ENCODE data around the gene NLRC5.
"Not testable (repeated sequence)": the region's sequence is repeated elsewhere in the genome, so short reads cannot be mapped to it uniquely, and the experiment has no call there.

The NLRC5 gene

GRCh38 chr16:56965149-56966092 lies 23.9 kb upstream of the NLRC5 start:
- ATAC-seq (replicated peaks; ENCODE audit: extremely low read depth, poor library complexity, severe bottlenecking) = no peak
- H3K9me3 Mint-ChIP-seq = no peaks in the 10 kb centered on the region
- peaks cover 4% of the 10 kb centered on the region for H3K36me3 Mint-ChIP-seq (ENCODE audit: insufficient read depth)
- H3K4me3 Mint-ChIP-seq = no peak overlapping the region
- H3K27ac Mint-ChIP-seq (ENCODE audit: low read depth) = peak overlapping the region; percentile 68
- DNase-seq (ENCODE audit: low spot score in 2 of 2) = no peak
- H3K4me1 Mint-ChIP-seq = peaks cover 23% of the 10 kb centered on the region
- no peaks in the 10 kb centered on the region for H3K27me3 Mint-ChIP-seq

DNA sequence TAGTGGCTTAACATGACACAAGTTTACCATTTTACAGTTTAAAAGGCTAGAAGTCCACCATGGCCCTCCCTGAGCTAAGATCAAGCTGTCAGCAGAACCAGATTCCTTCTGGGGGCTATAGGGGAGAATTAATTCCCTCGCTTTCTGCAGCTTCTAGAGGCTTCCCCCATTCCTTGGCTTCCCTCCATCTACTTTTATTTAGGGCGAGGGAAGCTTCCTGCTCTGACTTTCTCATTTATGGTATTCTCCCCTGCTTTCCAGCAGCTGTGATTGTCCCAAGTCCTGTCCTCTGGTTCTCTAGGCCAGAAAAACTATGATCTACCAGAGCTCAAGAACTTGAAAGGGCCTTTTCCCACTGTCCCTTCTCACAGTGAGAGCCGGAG lies 23.3 kb upstream of the NLRC5 start:
- Mint-ChIP-seq H3K9me3 (no peaks in the 10 kb centered on the region), H3K36me3 (ENCODE audit: insufficient read depth) (peaks cover 4% of the 10 kb centered on the region), H3K27ac (ENCODE audit: low read depth) (peak overlapping the region; percentile 11), H3K4me1 (peaks cover 26% of the 10 kb centered on the region), H3K4me3 (no peak overlapping the region), H3K27me3 (no peaks in the 10 kb centered on the region)
- DNase-seq (ENCODE audit: low spot score in 2 of 2) (no peak), ATAC-seq (replicated peaks; ENCODE audit: extremely low read depth, poor library complexity, severe bottlenecking) (no peak)

DNA sequence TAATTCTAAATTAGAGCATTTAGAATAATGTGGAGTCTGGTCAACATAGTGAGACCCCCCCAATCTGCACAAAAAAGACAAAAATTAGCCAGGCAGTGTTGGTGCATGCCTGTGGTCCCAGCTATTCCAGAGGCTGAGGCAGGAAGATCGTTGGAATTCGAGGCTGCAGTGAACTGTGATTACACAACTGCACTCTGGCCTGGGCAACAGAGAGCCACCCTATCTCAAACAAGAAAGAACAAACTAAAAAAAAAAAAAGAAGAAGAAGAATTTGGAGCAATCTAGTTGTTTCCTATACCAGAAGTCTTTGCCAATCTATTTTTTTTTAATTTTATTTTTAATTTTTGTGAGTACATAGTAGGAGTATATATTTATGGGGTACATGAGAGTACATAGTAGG lies 21.6 kb upstream of the NLRC5 start:
- H3K36me3 Mint-ChIP-seq (ENCODE audit: insufficient read depth) = peaks cover 4% of the 10 kb centered on the region
- ATAC-seq (replicated peaks; ENCODE audit: extremely low read depth, poor library complexity, severe bottlenecking) = no peak
- peaks cover 30% of the 10 kb centered on the region for H3K4me1 Mint-ChIP-seq
- H3K27me3 Mint-ChIP-seq = no peaks in the 10 kb centered on the region
- no peak overlapping the region for H3K27ac Mint-ChIP-seq (ENCODE audit: low read depth)
- no peaks in the 10 kb centered on the region for H3K9me3 Mint-ChIP-seq
- no peak overlapping the region for H3K4me3 Mint-ChIP-seq
- no peak for DNase-seq (ENCODE audit: low spot score in 2 of 2)

DNA sequence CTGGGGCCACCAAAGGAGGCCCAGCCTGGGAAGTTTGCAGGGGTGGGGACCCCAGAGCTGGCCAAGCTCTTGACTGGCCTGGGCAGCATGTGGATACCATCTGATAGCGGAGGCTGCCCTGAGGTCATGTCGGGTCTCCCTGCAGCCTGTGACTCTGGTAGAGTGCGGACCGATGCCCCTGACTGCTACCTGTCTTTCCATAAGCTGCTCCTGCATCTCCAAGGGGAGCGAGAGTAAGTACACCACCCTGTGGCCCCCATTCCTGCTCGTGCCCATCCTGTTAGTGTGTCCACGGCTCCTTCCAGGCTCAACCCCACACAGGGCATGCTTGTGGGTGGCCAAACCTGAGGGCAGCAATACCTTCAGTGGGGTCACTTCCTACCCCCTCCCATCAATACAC lies 19.6 kb upstream of the NLRC5 start:
- DNase-seq (ENCODE audit: low spot score in 2 of 2) (no peak), ATAC-seq (replicated peaks; ENCODE audit: extremely low read depth, poor library complexity, severe bottlenecking) (no peak)
- no peaks in the 10 kb centered on the region for H3K27me3 Mint-ChIP-seq
- H3K9me3 Mint-ChIP-seq = no peaks in the 10 kb centered on the region
- no peak overlapping the region for H3K4me3 Mint-ChIP-seq
- H3K36me3 Mint-ChIP-seq (ENCODE audit: insufficient read depth) = peaks cover 2% of the 10 kb centered on the region
- no peak overlapping the region for H3K27ac Mint-ChIP-seq (ENCODE audit: low read depth)
- peaks cover 37% of the 10 kb centered on the region for H3K4me1 Mint-ChIP-seq

GRCh38 chr16:56970934-56971767 lies 18.2 kb upstream of the NLRC5 start:
- Mint-ChIP-seq H3K4me1 (peaks cover 36% of the 10 kb centered on the region), H3K9me3 (no peaks in the 10 kb centered on the region), H3K27me3 (no peaks in the 10 kb centered on the region), H3K36me3 (ENCODE audit: insufficient read depth) (no peaks in the 10 kb centered on the region), H3K27ac (ENCODE audit: low read depth) (no peak overlapping the region), H3K4me3 (no peak overlapping the region)
- ATAC-seq (replicated peaks; ENCODE audit: extremely low read depth, poor library complexity, severe bottlenecking) (no peak), DNase-seq (ENCODE audit: low spot score in 2 of 2) (no peak)

- no peaks in the 10 kb centered on the region for H3K36me3 Mint-ChIP-seq (ENCODE audit: insufficient read depth)
- H3K27ac Mint-ChIP-seq (ENCODE audit: low read depth) = no peak overlapping the region
- H3K4me3 Mint-ChIP-seq = no peak overlapping the region
- ATAC-seq (replicated peaks; ENCODE audit: extremely low read depth, poor library complexity, severe bottlenecking) (no peak), DNase-seq (ENCODE audit: low spot score in 2 of 2) (no peak)
- H3K4me1 Mint-ChIP-seq = peaks cover 39% of the 10 kb centered on the region
- H3K27me3 Mint-ChIP-seq = no peaks in the 10 kb centered on the region
- no peaks in the 10 kb centered on the region for H3K9me3 Mint-ChIP-seq
Measured at GRCh38 chr16:56971768-56972043, 17.7 kb upstream of the NLRC5 start.

DNA sequence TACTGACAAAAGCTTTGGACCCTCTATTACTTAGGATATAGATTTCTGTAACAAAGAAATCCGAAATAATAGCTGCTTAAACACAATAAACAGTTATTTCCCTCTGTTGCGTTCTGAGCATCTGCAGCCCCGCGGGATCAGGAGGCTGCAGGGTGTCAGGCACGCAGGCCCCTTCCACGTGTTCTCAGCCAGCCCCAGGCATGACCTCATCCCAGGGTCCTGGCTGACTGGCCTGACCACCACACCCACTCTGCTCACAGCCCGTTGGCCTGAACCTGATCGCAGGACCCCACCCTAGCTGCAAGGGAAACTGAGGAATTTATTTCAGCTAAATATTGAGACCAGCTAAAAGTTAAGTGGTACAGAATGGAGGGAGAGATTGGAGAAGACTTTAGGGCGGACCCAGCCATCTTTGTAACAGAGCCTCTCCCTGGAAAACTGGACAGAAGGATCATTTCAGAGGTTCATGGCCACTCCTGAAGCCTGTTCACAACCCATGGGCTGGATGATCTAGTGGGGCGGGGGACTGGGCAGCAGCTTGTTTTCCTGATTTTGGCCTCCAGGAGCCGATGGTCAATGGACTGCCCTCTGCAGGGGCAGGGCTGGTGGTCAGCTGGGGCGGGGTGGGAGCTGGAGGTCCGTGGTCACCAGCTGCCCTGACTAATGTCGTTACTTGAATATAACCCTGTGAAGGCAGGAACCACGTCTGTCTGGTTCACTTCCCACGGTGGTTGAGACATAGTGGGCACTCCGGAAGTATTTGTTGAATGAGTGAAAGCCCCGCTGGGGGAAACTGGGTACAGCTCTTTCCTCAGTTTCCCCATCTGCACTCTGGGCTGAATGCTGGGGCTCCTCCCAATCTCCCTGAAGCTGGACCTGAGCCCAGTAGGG lies 16.7 kb upstream of the NLRC5 start:
- H3K4me3 Mint-ChIP-seq = no peak overlapping the region
- no peak for DNase-seq (ENCODE audit: low spot score in 2 of 2)
- no peaks in the 10 kb centered on the region for H3K9me3 Mint-ChIP-seq
- no peak for ATAC-seq (replicated peaks; ENCODE audit: extremely low read depth, poor library complexity, severe bottlenecking)
- H3K4me1 Mint-ChIP-seq = peaks cover 45% of the 10 kb centered on the region
- no peak overlapping the region for H3K27ac Mint-ChIP-seq (ENCODE audit: low read depth)
- H3K27me3 Mint-ChIP-seq = no peaks in the 10 kb centered on the region
- H3K36me3 Mint-ChIP-seq (ENCODE audit: insufficient read depth) = no peaks in the 10 kb centered on the region

DNA sequence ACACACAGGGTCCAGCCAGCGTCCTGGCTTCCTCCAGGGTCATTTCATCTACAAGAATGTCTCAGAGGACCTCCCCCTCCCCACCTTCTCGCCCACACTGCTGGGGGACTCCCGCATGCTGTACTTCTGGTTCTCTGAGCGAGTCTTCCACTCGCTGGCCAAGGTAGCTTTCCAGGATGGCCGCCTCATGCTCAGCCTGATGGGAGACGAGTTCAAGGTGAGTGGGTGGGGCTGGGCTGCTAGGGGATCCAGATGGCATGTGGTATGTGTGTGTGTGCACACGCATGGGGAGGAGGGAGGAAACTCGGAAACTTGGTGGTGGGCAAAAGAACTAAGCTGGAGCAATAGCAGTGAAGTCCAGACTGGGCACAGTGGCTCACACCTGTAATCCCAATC lies 16.1 kb upstream of the NLRC5 start:
- ATAC-seq (replicated peaks; ENCODE audit: extremely low read depth, poor library complexity, severe bottlenecking) = no peak
- H3K4me1 Mint-ChIP-seq = peaks cover 45% of the 10 kb centered on the region
- H3K4me3 Mint-ChIP-seq = no peak overlapping the region
- no peaks in the 10 kb centered on the region for H3K9me3 Mint-ChIP-seq
- no peak overlapping the region for H3K27ac Mint-ChIP-seq (ENCODE audit: low read depth)
- no peaks in the 10 kb centered on the region for H3K27me3 Mint-ChIP-seq
- DNase-seq (ENCODE audit: low spot score in 2 of 2) = no peak
- no peaks in the 10 kb centered on the region for H3K36me3 Mint-ChIP-seq (ENCODE audit: insufficient read depth)

DNA sequence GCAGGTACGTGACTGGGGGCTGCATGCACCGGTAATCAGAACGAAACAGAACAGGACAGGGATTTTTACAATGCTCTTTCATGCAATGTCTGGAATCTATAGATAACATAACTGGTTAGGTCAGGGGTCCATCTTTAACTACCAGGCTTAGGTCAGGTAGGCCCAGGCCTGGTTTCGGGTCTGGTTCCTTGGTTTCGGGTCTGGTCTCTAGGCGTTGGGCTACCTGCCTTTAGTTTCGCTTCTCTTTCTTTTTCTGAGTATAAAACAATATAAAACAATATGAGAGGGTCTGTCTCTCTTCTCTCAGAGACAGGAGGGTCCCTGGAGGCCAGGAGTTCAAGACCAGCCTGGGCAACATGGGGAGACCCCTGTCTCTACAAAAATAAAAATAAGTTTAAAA lies 15.5 kb upstream of the NLRC5 start:
- not testable (repeated sequence) for H3K27ac Mint-ChIP-seq (ENCODE audit: low read depth); DNase-seq (ENCODE audit: low spot score in 2 of 2); H3K27me3 Mint-ChIP-seq; H3K36me3 Mint-ChIP-seq (ENCODE audit: insufficient read depth); H3K9me3 Mint-ChIP-seq; ATAC-seq (replicated peaks; ENCODE audit: extremely low read depth, poor library complexity, severe bottlenecking); H3K4me3 Mint-ChIP-seq
- peaks cover 45% of the 10 kb centered on the region for H3K4me1 Mint-ChIP-seq

GRCh38 chr16:56974549-56975300 lies 14.6 kb upstream of the NLRC5 start:
- Mint-ChIP-seq H3K4me1 (peaks cover 45% of the 10 kb centered on the region), H3K27me3 (no peaks in the 10 kb centered on the region)
- peak; percentile 32 for ATAC-seq (replicated peaks; ENCODE audit: extremely low read depth, poor library complexity, severe bottlenecking)

GRCh38 chr16:56975714-56976113 lies 13.6 kb upstream of the NLRC5 start:
- peak overlapping the region; percentile 37 for H3K27ac Mint-ChIP-seq (ENCODE audit: low read depth)
- H3K4me3 Mint-ChIP-seq = no peak overlapping the region
- no peaks in the 10 kb centered on the region for H3K36me3 Mint-ChIP-seq (ENCODE audit: insufficient read depth)
- peaks cover 54% of the 10 kb centered on the region for H3K4me1 Mint-ChIP-seq
- DNase-seq (ENCODE audit: low spot score in 2 of 2) = no peak
- no peaks in the 10 kb centered on the region for H3K9me3 Mint-ChIP-seq
- H3K27me3 Mint-ChIP-seq = no peaks in the 10 kb centered on the region
- no peak for ATAC-seq (replicated peaks; ENCODE audit: extremely low read depth, poor library complexity, severe bottlenecking)

More at GRCh38 chr16:56974549-56975300, 14.6 kb upstream of the NLRC5 start:
- H3K4me3 Mint-ChIP-seq = no peak overlapping the region
- no peak for DNase-seq (ENCODE audit: low spot score in 2 of 2)
- no peak overlapping the region for H3K27ac Mint-ChIP-seq (ENCODE audit: low read depth)
- H3K36me3 Mint-ChIP-seq (ENCODE audit: insufficient read depth) = no peaks in the 10 kb centered on the region
- no peaks in the 10 kb centered on the region for H3K9me3 Mint-ChIP-seq

DNA sequence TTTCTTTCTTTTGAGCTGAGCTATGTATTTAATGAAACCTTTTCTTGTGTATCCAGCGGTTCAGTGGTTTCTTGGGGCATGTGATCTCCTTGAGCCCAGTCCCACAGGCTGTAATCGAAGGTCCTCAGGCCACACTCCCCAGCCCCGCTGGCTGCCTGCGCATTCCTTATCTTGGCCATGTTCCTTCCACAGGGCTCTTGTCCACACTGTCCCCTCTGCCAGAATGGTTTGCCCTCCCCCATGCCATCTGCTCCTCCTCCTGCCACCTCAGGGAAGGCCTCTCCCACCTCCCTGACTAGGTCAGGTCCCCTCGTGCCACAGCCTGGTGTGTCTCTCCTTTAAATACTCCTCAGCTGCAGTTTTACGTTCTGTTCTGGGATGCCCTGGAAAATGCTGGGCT lies 12.1 kb upstream of the NLRC5 start:
- no peaks in the 10 kb centered on the region for H3K9me3 Mint-ChIP-seq
- no peak for DNase-seq (ENCODE audit: low spot score in 2 of 2)
- H3K27me3 Mint-ChIP-seq = no peaks in the 10 kb centered on the region
- peaks cover 1% of the 10 kb centered on the region for H3K36me3 Mint-ChIP-seq (ENCODE audit: insufficient read depth)
- H3K4me1 Mint-ChIP-seq = peaks cover 62% of the 10 kb centered on the region
- no peak overlapping the region for H3K4me3 Mint-ChIP-seq
- ATAC-seq (replicated peaks; ENCODE audit: extremely low read depth, poor library complexity, severe bottlenecking) = no peak
- no peak overlapping the region for H3K27ac Mint-ChIP-seq (ENCODE audit: low read depth)
